Measurements from ENCODE around the gene DEFB126.

DEFB126 gene

DNA sequence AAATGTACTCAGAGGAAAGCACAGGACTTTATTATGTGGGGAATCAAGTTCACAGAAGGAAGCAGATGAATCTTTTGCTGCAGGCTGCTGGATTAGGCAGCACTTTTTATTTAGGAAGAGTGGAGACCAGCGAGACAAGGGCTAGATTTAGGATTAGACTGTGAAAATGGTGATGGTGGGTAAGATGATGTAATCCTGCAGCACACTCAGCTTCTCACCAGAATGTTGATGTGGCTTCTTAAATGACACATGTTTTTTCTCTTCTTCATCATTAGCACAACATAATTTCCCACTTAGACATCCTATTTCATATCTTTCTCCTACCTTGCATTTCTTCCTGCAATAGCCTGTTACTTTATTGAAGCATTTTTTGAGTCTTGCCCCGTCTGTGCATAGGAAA, 45.3 kb downstream of the DEFB126 start:
- no peak overlapping the region for H2AFZ ChIP-seq (ENCODE audit: low read length)
- no peaks in the 10 kb centered on the region for H3K79me2 ChIP-seq (ENCODE audit: insufficient read depth, low read length)
- no peak overlapping the region for H3K4me2 ChIP-seq (ENCODE audit: low read length)
- H3K9ac ChIP-seq (ENCODE audit: low read length), result no peak overlapping the region
- no peaks in the 10 kb centered on the region for H3F3A ChIP-seq (ENCODE audit: insufficient read depth, low read length)
- no peak overlapping the region for H3K27ac ChIP-seq (ENCODE audit: low read depth, low read length, poor library complexity, severe bottlenecking)
- TF ChIP-seq CTCF (IDR thresholded peaks at IDR 0.05; ENCODE audit: low read length), result no peak
- TF ChIP-seq EZH2 (IDR thresholded peaks at IDR 0.05; ENCODE audit: borderline replicate concordance, low read length), result no peak
- H3K27me3 ChIP-seq (ENCODE audit: insufficient read depth, low read length), result no peaks in the 10 kb centered on the region
- H3K36me3 ChIP-seq (ENCODE audit: insufficient read depth, low read length), result no peaks in the 10 kb centered on the region
- H3K9me3 ChIP-seq (ENCODE audit: low read length), result no peaks in the 10 kb centered on the region
- no peaks in the 10 kb centered on the region for H3K9me2 ChIP-seq (ENCODE audit: low read depth, low read length)
- no peaks in the 10 kb centered on the region for H4K20me1 ChIP-seq (ENCODE audit: insufficient read depth, low read length)
- no peak overlapping the region for H3K4me3 ChIP-seq (ENCODE audit: low read depth, low read length, poor library complexity, severe bottlenecking)
- no peaks in the 10 kb centered on the region for H3K4me1 ChIP-seq (ENCODE audit: insufficient read depth, low read length, severe bottlenecking)

DNA sequence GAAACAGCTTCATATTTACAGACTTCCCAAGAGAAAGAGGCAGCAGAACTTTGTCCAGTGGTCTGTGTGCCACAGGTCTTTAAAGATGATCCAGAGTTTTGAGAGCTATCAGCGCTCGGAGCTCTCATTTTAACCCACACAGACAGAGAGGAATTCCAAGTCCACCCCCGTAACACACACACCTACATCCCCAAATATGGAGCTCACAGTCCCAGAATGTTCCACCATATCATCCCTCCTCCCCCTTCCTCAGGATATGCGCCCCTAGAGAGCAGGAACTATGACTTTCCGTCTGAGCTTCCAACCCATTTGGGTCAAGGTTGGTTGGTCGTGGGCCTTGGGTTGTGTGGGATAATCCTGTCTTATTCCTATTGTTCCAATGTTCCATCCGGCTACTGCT, 47.2 kb downstream of the DEFB126 start, which contains the start of gene DEFB128:
Gene DEFB128 (minus strand): TSS at position 101 of the 400 bp plus-strand sequence. CDS start 88 bp downstream, at position 13.
- H3K27me3 ChIP-seq (ENCODE audit: insufficient read depth, low read length), result no peaks in the 10 kb centered on the region
- no peak within 1 kb of the TSS for H2AFZ ChIP-seq (ENCODE audit: low read length)
- no peak within 1 kb of the TSS for H3K27ac ChIP-seq (ENCODE audit: low read depth, low read length, poor library complexity, severe bottlenecking)
- no peaks in the 10 kb centered on the region for H3K79me2 ChIP-seq (ENCODE audit: insufficient read depth, low read length)
- H3K36me3 ChIP-seq (ENCODE audit: insufficient read depth, low read length), result no peaks in the 10 kb centered on the region
- H3F3A ChIP-seq (ENCODE audit: insufficient read depth, low read length), result no peaks in the 10 kb centered on the region
- no peak within 1 kb of the TSS for H3K4me3 ChIP-seq (ENCODE audit: low read depth, low read length, poor library complexity, severe bottlenecking)
- no peaks in the 10 kb centered on the region for H3K9me2 ChIP-seq (ENCODE audit: low read depth, low read length)
- H4K20me1 ChIP-seq (ENCODE audit: insufficient read depth, low read length), result no peaks in the 10 kb centered on the region
- no peak for TF ChIP-seq EZH2 (IDR thresholded peaks at IDR 0.05; ENCODE audit: borderline replicate concordance, low read length)
- no peak for TF ChIP-seq CTCF (IDR thresholded peaks at IDR 0.05; ENCODE audit: low read length)
- H3K9me3 ChIP-seq (ENCODE audit: low read length), result no peaks in the 10 kb centered on the region
- H3K9ac ChIP-seq (ENCODE audit: low read length), result no peak within 1 kb of the TSS
- no peak within 1 kb of the TSS for H3K4me2 ChIP-seq (ENCODE audit: low read length)
- H3K4me1 ChIP-seq (ENCODE audit: insufficient read depth, low read length, severe bottlenecking), result no peaks in the 10 kb centered on the region

Data from OCI-LY1 (cell line).